Upper lobe of left lung (tissue), 6 donors: Measurements from ENCODE around the gene EHD3. TPM values are rescaled to one million over a fixed set of nuclear protein-coding genes. Genes with fewer than 3 reads are reported as not detected.

ENCODE experiments used
- ATAC-seq, 2 donors: fragments of 200-7000 bp; cut with Tn5 transposase; one replicate each; pipeline ENCODE4 v1.9.1; 2022; ENCODE audit warnings: mild to moderate bottlenecking in 2 of 2, moderate library complexity in 2 of 2; ENCODE audit not compliant: low FRiP score in 2 of 2
- DNase-seq, 2 donors: peaks; one replicate each; pipeline ENCODE4 v3.0.0-alpha.2; 2019 to 2020
- H3K27ac ChIP-seq, 4 donors: fragments of 200-600 bp; sonication (generic); one replicate each; pipeline ENCODE4 v1.5.1; 2016 to 2019
- H3K27me3 ChIP-seq, 4 donors: fragments of 200-600 bp; sonication (generic); one replicate each; pipeline ENCODE4 v1.5.1; 2017 to 2019
- H3K36me3 ChIP-seq, 4 donors: fragments of 200-600 bp; sonication (generic); one replicate each; pipeline ENCODE4 v1.5.1; 2016 to 2019
- H3K4me1 ChIP-seq, 4 donors: fragments of 200-600 bp; sonication (generic); one replicate each; pipeline ENCODE4 v1.5.1; 2018 to 2019
- H3K4me3 ChIP-seq, 4 donors: fragments of 200-600 bp; sonication (generic); one replicate each; pipeline ENCODE4 v1.5.1; 2017 to 2019; ENCODE audit warnings: mild to moderate bottlenecking in 2 of 4, moderate library complexity in 1 of 4
- H3K9me3 ChIP-seq, 4 donors: fragments of 200-600 bp; sonication (generic); one replicate each; pipeline ENCODE4 v1.5.1; 2018 to 2019
- EP300 ChIP-seq, 4 donors: sonication (generic); formaldehyde crosslinking; IDR thresholded peaks; one replicate each; pipeline ENCODE4 v1.5.1; 2017; ENCODE audit warnings: antibody characterized with exemption in 4 of 4, control low read depth in 2 of 4
- POLR2A ChIP-seq, 4 donors: fragments of 450-650 bp; IDR thresholded peaks; one replicate each; pipeline ENCODE4 v1.5.1; 2016 to 2017; ENCODE audit warnings: antibody characterized with exemption in 4 of 4, mild to moderate bottlenecking in 2 of 4
- POLR2AphosphoS5 ChIP-seq, 2 donors: sonication (generic); formaldehyde crosslinking; IDR thresholded peaks; one replicate each; pipeline ENCODE4 v1.5.1; 2017; ENCODE audit warnings: antibody characterized with exemption in 2 of 2
- WGBS, 2 donors: methylation state at CpG; one replicate each; pipeline ENCODE4 v1.1.5; 2017 to 2018; 5-methylcytosine and 5-hydroxymethylcytosine counted together
- total RNA-seq, 6 donors: library from RNA; depleted of rRNA in 4 of 6; stranded (reverse); fragments of >200 nt in 4 of 6; gene quantifications; one replicate each; pipeline versions ENCODE4 v1.1.0 to v1.2.1, GENCODE V29; 2016 to 2021
- TF ChIP-seq, protein P1 (sequence below), 6 experiments: fragments of 450-650 bp in 4 of 6; fragments of 200-600 bp in 2 of 6; sonication (generic) in 2 of 6; IDR thresholded peaks; one replicate each; pipeline ENCODE4 v1.5.1; 2016 to 2019; ENCODE audit warnings: antibody characterized with exemption in 6 of 6
- donor health status: DM: no; HTN: no; CAD: no; lungs with moderate emphysema.
- donor health status: DM: no; HTN: yes; CAD: no; lungs with severe emphysema.

EHD3 gene
- total RNA-seq, 6 donors from 2014 or later = 3.7 to 12.5 (median 7.3) TPM

GRCh38 chr2:31219131-31219969, 14.6 kb upstream of the EHD3 start:
- ATAC-seq (peak; percentile 44 to 70), DNase-seq (no peak)
- H3K4me1 ChIP-seq = peaks cover 0 to 13% (median 3%) of the 10 kb centered on the region in 4 donors
- WGBS, 2 donors = 63 to 64% methylated on average over 11 of the region's 11 CpGs
- H3K9me3 ChIP-seq = no peaks in the 10 kb centered on the region
- H3K27ac ChIP-seq = peak overlapping the region in 3 of 4 donors; percentile 9 to 39 (median 36)
- TF ChIP-seq EP300 (IDR thresholded peaks at IDR 0.05) = no peak
- peak in 1 of 4 donors; percentile 13 for TF ChIP-seq POLR2A (IDR thresholded peaks at IDR 0.05)
- TF ChIP-seq, protein P1, sequence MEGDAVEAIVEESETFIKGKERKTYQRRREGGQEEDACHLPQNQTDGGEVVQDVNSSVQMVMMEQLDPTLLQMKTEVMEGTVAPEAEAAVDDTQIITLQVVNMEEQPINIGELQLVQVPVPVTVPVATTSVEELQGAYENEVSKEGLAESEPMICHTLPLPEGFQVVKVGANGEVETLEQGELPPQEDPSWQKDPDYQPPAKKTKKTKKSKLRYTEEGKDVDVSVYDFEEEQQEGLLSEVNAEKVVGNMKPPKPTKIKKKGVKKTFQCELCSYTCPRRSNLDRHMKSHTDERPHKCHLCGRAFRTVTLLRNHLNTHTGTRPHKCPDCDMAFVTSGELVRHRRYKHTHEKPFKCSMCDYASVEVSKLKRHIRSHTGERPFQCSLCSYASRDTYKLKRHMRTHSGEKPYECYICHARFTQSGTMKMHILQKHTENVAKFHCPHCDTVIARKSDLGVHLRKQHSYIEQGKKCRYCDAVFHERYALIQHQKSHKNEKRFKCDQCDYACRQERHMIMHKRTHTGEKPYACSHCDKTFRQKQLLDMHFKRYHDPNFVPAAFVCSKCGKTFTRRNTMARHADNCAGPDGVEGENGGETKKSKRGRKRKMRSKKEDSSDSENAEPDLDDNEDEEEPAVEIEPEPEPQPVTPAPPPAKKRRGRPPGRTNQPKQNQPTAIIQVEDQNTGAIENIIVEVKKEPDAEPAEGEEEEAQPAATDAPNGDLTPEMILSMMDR (IDR thresholded peaks at IDR 0.05) = no peak
- H3K27me3 ChIP-seq = no peaks in the 10 kb centered on the region
- no peak overlapping the region for H3K4me3 ChIP-seq
- H3K36me3 ChIP-seq = no peaks in the 10 kb centered on the region

DNA sequence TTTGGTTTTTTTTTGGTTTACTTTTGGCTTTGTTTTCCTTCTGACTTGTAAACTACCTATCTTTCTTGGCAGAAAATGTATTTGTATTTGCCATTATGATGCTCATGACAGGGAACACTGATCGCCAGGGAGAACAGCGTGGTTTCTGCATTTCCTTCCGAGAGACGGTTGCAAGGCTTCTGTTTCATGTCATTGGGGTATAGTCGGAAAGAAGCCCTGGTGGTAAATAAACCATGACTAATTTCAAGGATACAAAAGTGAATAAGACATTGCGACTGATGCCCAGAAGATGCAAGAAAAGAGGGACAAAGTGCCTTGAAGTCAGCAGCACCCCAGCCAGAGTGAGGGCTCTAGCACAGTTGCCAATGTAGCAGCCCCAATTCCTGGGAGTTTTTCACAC, 12.4 kb upstream of the EHD3 start:
- H3K27me3 ChIP-seq = no peaks in the 10 kb centered on the region
- H3K4me3 ChIP-seq = no peak overlapping the region
- TF ChIP-seq EP300 (IDR thresholded peaks at IDR 0.05) (no peak), POLR2AphosphoS5 (IDR thresholded peaks at IDR 0.05) (no peak), POLR2A (IDR thresholded peaks at IDR 0.05) (no peak)
- TF ChIP-seq, protein P1 (IDR thresholded peaks at IDR 0.05) = no peak
- 67 to 71% methylated on average over 6 of the region's 6 CpGs for WGBS, 2 donors
- DNase-seq (no peak), ATAC-seq (no peak)
- H3K4me1 ChIP-seq = peaks cover 0 to 13% (median 3%) of the 10 kb centered on the region in 4 donors
- no peaks in the 10 kb centered on the region for H3K9me3 ChIP-seq
- no peak overlapping the region for H3K27ac ChIP-seq
- no peaks in the 10 kb centered on the region for H3K36me3 ChIP-seq

DNA sequence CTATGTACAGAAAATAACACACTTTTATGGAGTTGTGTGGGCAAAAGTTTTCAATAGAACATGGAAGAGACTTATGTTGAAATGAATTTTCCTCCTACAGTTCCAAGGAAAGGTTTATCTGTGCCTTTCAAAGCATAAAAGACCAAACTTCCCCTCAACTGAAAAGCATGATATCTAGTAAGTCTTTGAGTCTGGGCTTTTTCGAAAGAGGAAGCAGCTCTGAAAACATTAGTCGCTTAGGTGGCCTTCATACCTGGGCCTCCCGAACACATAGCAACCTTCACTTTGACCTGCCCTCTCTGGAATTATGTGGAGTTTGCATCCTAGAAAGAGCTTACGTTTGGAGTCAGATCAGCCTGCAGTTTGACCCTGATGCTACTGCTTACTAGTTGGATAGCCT, 11.9 kb upstream of the EHD3 start:
- no peak for ATAC-seq
- TF ChIP-seq EP300 (IDR thresholded peaks at IDR 0.05) = no peak
- TF ChIP-seq, protein P1 (IDR thresholded peaks at IDR 0.05) = no peak
- no peak for TF ChIP-seq POLR2A (IDR thresholded peaks at IDR 0.05)
- TF ChIP-seq POLR2AphosphoS5 (IDR thresholded peaks at IDR 0.05) = no peak

DNA sequence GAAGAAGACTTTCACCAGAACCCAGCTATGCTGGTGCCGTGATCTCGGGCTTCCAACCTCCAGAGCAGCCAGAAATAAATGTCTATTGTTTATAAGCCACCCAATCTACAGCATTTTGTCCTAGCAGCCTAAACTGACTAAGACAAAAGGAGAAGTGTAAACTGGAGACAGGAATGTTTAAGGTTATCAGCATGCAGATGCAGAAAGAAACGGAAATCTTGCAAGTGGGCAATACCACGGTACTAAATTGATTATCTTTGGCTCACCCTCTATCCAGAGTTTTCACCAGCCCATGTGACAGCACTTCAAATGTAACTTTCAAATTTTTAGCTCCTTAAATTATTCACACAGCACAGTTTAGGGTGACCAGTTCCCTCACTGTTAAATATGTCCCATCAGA, 10.9 kb upstream of the EHD3 start:
- ATAC-seq = no peak
- no peaks in the 10 kb centered on the region for H3K27me3 ChIP-seq
- H3K9me3 ChIP-seq = no peaks in the 10 kb centered on the region
- 62 to 75% methylated on average over 4 of the region's 4 CpGs for WGBS, 2 donors
- TF ChIP-seq EP300 (IDR thresholded peaks at IDR 0.05) = no peak
- TF ChIP-seq, protein P1 (IDR thresholded peaks at IDR 0.05) = no peak
- TF ChIP-seq POLR2AphosphoS5 (IDR thresholded peaks at IDR 0.05) = no peak
- no peak for TF ChIP-seq POLR2A (IDR thresholded peaks at IDR 0.05)
- H3K27ac ChIP-seq = no peak overlapping the region
- no peaks in the 10 kb centered on the region for H3K36me3 ChIP-seq
- peaks cover 0 to 13% (median 3%) of the 10 kb centered on the region in 4 donors for H3K4me1 ChIP-seq
- no peak overlapping the region for H3K4me3 ChIP-seq
- DNase-seq = no peak

More for the DNA sequence above, 11.9 kb upstream of the EHD3 start:
- Histone ChIP-seq H3K36me3 (no peaks in the 10 kb centered on the region), H3K27me3 (no peaks in the 10 kb centered on the region), H3K9me3 (no peaks in the 10 kb centered on the region), H3K27ac (no peak overlapping the region), H3K4me1 (peaks cover 0 to 13% (median 3%) of the 10 kb centered on the region in 4 donors), H3K4me3 (no peak overlapping the region)
- DNase-seq = no peak
- WGBS, 2 donors = 79 to 82% methylated on average over 4 of the region's 4 CpGs
